Head of caudate nucleus (tissue), 42 donors: Measurements from ENCODE around the gene SLC25A39.

Experiments used
- DNase-seq, 42 donors: peaks; one replicate each; pipeline versions ENCODE4 v3.0.0 to v3.0.0-alpha.2; 2020 to 2021; ENCODE audit warnings: mixed read lengths in 7 of 42
- intact Hi-C: fragments of 100-400 bp; cut with DNase I; formaldehyde crosslinking; loops from one replicate; pipeline ENCODE4 v1.15.0; 2022

Gene SLC25A39

GRCh38 chr17:44318077-44318892 is 6.3 kb downstream of the SLC25A39 start:
- DNase-seq: peak in 1 of 42 donors; percentile 36
- intact Hi-C loops: no loop called here

- intact Hi-C loops: no loop called here
These were observed 7.1 kb downstream of the SLC25A39 start for GRCh38 chr17:44317545-44317944.

GRCh38 chr17:44315760-44316731 is 8.6 kb downstream of the SLC25A39 start:
- peak in 1 of 42 donors; percentile 32 for DNase-seq
- intact Hi-C loops: no loop called here

More at GRCh38 chr17:44317545-44317944, 7.1 kb downstream of the SLC25A39 start:
- DNase-seq: no peak

- intact Hi-C loops: no loop called here
- peak in 39 of 42 donors; percentile 49 to 89 (median 73) for DNase-seq
These were observed 9.6 kb downstream of the SLC25A39 start for GRCh38 chr17:44314869-44315661.

GRCh38 chr17:44314524-44314868 is 10.1 kb downstream of the SLC25A39 start:
- intact Hi-C loops: no loop called here
- DNase-seq: no peak

- intact Hi-C loops: no loop called here
- no peak for DNase-seq
These were observed 10.6 kb downstream of the SLC25A39 start for GRCh38 chr17:44314031-44314430.

GRCh38 chr17:44312396-44313104 is 12.1 kb downstream of the SLC25A39 start:
- intact Hi-C loops: no loop called here
- peak in 10 of 42 donors; percentile 22 to 67 (median 50) for DNase-seq

- intact Hi-C loops: no loop called here
- DNase-seq: peak in 1 of 42 donors; percentile 32
These were observed 13.0 kb downstream of the SLC25A39 start for GRCh38 chr17:44311562-44312181.

- intact Hi-C loops: no loop called here
- DNase-seq: no peak
These were observed 13.8 kb downstream of the SLC25A39 start for GRCh38 chr17:44310609-44311376.

- intact Hi-C loops: no loop called here
- DNase-seq: peak in 1 of 42 donors; percentile 25
These were observed 14.4 kb downstream of the SLC25A39 start for GRCh38 chr17:44310188-44310587.

- intact Hi-C loops: loop anchor here (2.0 kb wide), 1 partner anchor 91 kb away; the partner anchor contains the start of gene UBTF
- DNase-seq: no peak
These were observed 15.2 kb downstream of the SLC25A39 start for GRCh38 chr17:44309472-44309871.

GRCh38 chr17:44308865-44309264 is 15.8 kb downstream of the SLC25A39 start:
- peak in 39 of 42 donors; percentile 21 to 72 (median 56) for DNase-seq
- intact Hi-C loops: loop anchor here (2.0 kb wide), 1 partner anchor 90 kb away; the partner anchor contains the start of gene UBTF

- DNase-seq: peak; percentile 85 to 98 (median 96)
- intact Hi-C loops: loop anchor here (2.0 kb wide), 1 partner anchor 90 kb away; the partner anchor contains the start of gene UBTF
These were observed 16.3 kb downstream of the SLC25A39 start, which contains the start of gene RUNDC3A for GRCh38 chr17:44308320-44308818. RUNDC3A (plus strand) TSS chr17:44308601; CDS start chr17:44308833, 232 bp downstream.

- intact Hi-C loops: loop anchor here (2.0 kb wide), 1 partner anchor 89 kb away; the partner anchor contains the start of gene UBTF
These were observed 17.0 kb downstream of the SLC25A39 start for GRCh38 chr17:44307387-44308186.

GRCh38 chr17:44304651-44305050 is 20.0 kb downstream of the SLC25A39 start:
- intact Hi-C loops: no loop called here
- DNase-seq: no peak

More at GRCh38 chr17:44307387-44308186, 17.0 kb downstream of the SLC25A39 start:
- peak; percentile 55 to 92 (median 79) for DNase-seq

- intact Hi-C loops: no loop called here
These were observed 26.6 kb downstream of the SLC25A39 start for GRCh38 chr17:44297975-44298374.

More at GRCh38 chr17:44297975-44298374, 26.6 kb downstream of the SLC25A39 start:
- DNase-seq: no peak
